Skin epidermis (tissue), 12 donors: ENCODE measurements around the gene CFAP46.

Source experiments
- H3K27ac ChIP-seq, 21 experiments: fragments of 200-600 bp; sonication (generic) in 11 of 21; one replicate each; pipeline ENCODE4 v1.5.0; 2020; ENCODE audit warnings: mild to moderate bottlenecking in 3 of 21, inconsistent platforms in 2 of 21, moderate library complexity in 2 of 21
- H3K4me3 ChIP-seq, 7 experiments: fragments of 200-600 bp; sonication (generic) in 2 of 7; one replicate each; pipeline ENCODE4 v1.5.0; 2020; ENCODE audit warnings: inconsistent platforms in 2 of 7, mild to moderate bottlenecking in 2 of 7, moderate library complexity in 1 of 7

The CFAP46 gene

GRCh38 chr10:132817701-132818211 is 124.6 kb downstream of the CFAP46 start:
- no peak overlapping the region for H3K27ac ChIP-seq
- H3K4me3 ChIP-seq, result no peak overlapping the region

GRCh38 chr10:132816718-132817117 is 125.7 kb downstream of the CFAP46 start:
- Histone ChIP-seq H3K4me3 (no peak overlapping the region), H3K27ac (no peak overlapping the region)

GRCh38 chr10:132815168-132815857 is 127.1 kb downstream of the CFAP46 start:
- no peak overlapping the region for H3K27ac ChIP-seq
- H3K4me3 ChIP-seq, result no peak overlapping the region

GRCh38 chr10:132814469-132814856 is 127.9 kb downstream of the CFAP46 start:
- H3K4me3 ChIP-seq, result no peak overlapping the region

DNA sequence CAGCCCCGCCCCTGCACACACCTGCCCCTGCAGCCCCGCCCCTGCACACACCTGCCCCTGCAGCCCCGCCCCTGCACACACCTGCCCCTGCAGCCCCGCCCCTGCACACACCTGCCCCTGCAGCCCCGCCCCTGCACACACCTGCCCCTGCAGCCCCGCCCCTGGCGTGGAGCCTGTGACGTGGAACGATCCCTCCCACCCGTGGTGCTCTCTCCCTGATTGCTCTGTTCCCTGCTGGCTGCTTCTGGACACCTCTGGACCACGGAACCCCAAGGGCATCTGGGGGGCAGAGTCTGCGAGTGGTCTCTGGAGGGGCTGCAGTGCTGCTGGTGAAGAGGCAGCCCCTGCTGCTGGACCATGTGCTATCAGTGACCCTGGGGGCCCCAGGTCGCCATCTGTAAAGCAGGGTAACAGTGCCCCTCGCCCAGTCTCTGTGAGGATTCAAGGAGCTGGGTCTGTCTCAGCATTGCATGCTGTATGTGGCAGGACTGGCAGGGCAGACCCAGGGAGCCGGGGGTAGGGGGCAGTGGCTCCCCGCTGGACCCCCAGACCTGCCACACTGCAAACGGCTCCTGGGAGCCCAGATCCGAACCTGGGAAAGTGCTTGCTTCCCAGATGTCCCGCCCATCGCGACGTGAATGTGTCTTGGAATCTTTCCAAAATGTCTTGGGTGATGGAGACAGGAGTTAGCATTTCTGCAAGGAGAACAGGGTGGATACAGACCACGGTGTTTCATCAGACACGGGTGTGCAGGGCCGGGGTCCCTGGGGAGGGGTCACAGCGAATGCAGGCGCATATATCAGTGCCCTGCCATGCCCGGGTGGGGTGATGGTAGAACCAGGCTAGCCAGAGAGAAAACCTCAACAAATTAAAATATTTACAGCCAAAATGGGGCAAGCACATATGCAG is 128.6 kb downstream of the CFAP46 start:
- Histone ChIP-seq H3K27ac (no peak overlapping the region), H3K4me3 (no peak overlapping the region)

More at GRCh38 chr10:132814469-132814856, 127.9 kb downstream of the CFAP46 start:
- no peak overlapping the region for H3K27ac ChIP-seq

- Histone ChIP-seq H3K4me3 (no peak overlapping the region), H3K27ac (no peak overlapping the region)
Observed at GRCh38 chr10:132813001-132813401, 129.4 kb downstream of the CFAP46 start.

DNA sequence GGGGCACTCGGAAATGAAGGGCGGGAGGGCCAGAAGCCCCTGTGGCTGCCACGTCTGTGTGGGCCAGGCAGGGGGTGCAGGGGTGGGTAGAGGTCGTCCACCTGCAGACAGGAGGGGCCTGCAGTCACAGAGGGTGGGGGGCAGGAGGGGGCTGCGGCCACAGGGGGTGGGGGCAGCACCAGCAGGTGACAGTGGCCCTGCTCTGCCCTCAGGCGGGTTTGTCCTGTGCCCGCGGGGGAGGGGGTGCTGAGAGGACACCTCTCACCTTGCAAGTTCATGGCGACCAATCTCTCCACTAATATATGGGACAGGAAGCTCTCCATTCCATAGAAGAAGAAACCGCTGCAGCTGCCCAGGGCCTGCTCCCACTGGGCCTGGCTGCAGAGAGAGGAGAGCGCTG is 129.8 kb downstream of the CFAP46 start:
- Histone ChIP-seq H3K4me3 (no peak overlapping the region), H3K27ac (no peak overlapping the region)

- no peak overlapping the region for H3K27ac ChIP-seq
- no peak overlapping the region for H3K4me3 ChIP-seq
Observed at GRCh38 chr10:132811891-132812481, 130.4 kb downstream of the CFAP46 start.

GRCh38 chr10:132810807-132811700 is 131.3 kb downstream of the CFAP46 start:
- H3K4me3 ChIP-seq, result no peak overlapping the region
- H3K27ac ChIP-seq, result no peak overlapping the region

DNA sequence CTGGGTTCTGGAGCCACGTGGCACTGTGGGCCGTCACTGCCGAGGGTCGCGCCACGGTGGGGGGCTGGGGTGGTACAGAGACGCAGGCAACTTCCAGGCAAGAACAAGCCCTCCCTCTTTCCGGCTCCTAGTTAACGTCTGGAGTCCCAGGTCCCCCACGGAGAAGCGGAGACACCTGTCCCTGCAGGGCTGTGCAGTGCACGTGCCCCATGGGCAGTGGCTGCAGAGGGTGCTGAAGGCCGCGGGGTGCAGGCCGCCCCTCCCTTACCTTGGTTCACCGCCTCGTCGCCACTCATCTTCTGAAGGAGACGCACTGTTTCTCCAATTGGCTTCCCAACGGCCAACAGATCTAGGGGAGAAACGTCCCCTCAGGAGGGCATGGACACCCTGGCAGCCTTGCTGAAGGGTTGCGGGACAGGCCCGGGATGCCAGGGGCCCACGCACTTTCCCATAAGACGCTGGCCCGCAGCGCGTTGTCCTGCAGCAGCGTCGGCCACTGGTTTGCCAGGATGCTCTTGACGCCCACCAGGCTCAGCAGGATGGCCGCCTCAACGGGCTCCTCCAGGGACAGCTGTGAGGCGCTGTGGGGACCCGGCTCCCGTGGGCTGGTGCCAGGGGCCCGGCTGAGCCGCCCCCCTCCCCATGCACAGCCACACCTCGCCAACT is 132.1 kb downstream of the CFAP46 start:
- Histone ChIP-seq H3K4me3 (no peak overlapping the region), H3K27ac (no peak overlapping the region)

DNA sequence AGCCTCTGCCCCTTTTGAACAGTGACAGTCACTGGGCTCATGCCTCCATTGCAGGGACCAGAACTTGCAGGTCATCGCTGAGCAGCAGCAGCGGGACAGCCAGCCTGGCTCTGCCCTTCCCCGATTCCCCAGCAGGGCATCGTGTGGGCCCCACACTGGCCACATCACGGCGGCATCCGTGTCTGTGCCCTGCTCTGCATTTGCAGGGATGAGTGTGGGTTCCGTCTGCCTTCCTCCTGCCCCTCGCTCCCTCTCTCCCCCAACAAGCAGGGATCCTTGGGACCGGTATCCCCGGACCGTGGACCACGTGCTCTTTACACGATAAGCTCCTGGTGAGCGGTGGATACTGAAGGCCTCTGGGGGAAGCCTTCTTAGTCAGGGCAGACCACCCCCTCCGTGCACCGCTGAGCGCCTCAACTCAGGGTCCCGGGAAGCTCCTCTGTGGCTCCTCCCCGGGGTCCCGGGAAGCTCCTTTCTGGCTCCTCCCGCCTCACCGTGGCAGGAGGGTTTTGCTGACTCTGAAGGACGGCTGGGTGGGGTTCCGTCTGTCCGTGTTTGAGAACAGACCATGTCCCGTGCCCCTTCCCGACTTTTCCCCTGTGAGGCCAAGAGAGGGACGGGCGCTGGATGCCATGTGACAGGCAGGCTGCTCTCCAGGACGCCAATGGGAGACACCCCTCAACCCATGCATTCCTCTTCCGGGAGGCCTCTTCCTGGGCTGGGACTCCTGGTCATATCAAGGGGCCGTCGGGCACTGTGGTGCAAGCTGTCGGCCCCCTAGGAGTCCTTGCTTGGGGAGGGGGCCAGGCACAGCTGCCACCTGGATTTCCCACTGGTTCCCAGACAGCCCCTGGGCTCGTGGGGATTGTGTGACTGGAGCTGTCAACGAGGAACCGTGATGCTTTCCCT is 132.9 kb downstream of the CFAP46 start:
- Histone ChIP-seq H3K4me3 (no peak overlapping the region), H3K27ac (no peak overlapping the region)

DNA sequence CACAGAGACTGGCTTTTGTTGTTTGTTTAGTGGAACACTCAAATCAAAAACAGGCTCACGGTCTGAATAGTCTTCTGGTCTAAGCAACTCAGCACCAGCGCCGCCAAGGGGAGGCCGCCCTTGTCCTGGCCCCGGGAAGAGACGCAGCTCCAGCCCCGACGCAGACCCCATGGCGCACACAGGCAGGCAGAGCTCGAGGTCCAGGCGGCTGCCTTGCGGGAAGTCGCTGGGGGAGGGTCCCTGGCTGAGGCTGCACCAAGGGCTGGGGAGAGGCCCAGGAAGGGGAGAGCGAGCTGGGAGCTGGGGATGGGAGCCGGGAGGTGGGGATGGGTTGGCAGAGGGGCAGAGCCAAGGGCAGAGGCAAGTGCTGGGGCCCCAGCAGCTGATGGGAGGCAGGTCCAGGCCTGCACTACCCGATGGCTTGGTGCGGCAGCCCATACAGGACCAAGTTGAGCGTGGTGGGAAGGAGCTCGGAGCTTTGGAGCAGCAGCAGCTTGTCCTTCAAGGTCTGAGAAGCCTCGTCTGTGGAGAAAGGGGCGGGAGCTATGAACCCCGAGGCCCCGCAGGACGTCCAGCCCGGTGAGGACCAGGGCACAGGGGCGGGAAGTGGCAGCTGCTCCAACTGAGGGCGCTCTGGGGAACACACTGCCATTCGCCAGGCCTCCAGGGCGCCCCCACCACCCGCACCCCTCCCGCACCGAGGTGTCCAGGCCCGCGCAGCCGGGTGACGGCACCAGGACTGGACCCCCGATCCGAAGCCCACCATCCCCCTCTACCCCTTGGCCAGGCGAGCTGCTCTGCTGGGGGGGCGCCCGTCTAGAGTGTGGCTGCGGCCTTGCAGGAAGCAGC is 133.8 kb downstream of the CFAP46 start:
- no peak overlapping the region for H3K4me3 ChIP-seq
- H3K27ac ChIP-seq, result no peak overlapping the region

- Histone ChIP-seq H3K4me3 (no peak overlapping the region), H3K27ac (no peak overlapping the region)
Observed at GRCh38 chr10:132807621-132808049, 134.7 kb downstream of the CFAP46 start.

DNA sequence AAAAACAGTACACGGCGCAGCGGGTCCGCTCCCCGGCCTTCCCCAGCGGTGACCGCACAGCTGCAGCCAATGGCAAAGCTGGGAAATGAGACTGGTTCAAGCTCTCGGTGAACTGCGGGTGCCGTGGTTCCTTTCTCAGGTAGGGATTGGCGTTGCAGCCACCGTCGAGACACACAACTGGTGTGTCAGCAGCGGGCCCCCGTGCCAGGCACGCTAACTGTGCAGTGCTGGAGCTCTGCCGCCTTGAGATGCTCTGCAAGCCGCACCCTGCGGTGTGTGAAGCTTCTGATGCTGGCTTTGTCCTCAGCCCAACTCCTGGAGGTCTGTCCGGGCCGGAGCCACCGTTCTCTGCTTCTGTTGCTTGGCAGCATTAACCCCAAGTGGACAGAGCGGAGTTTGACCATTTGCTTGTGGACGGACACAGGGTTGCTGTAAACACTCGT is 135.8 kb downstream of the CFAP46 start:
- Histone ChIP-seq H3K4me3 (no peak overlapping the region), H3K27ac (no peak overlapping the region)

- H3K4me3 ChIP-seq, result no peak overlapping the region
- no peak overlapping the region for H3K27ac ChIP-seq
Observed at GRCh38 chr10:132806110-132806509, 136.3 kb downstream of the CFAP46 start.

DNA sequence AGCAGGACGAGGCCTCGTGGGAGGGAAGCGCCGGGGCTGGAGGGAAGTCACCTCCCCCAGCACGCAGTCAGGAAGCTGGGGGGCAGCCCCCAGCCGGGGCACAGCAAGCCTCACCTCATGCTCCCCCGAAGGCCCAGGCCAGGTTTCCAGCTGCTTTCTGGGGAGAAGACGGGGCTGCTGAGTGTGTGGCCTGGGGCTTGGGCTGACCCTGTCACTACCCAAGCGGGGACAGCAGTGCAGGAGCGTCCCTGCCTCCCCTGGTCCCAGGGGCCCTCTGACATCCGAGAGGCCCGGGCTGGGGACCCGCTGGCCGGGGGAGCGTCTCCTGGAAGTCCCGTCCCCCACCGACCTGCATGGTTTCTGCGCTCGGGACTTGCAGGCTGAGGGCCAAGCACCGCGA is 136.8 kb downstream of the CFAP46 start:
- H3K27ac ChIP-seq, result no peak overlapping the region
- H3K4me3 ChIP-seq, result no peak overlapping the region
